ENCODE data around the gene PRDM5. TPM values are rescaled to one million over a fixed set of nuclear protein-coding genes. Genes with fewer than 3 reads are reported as not detected.

PRDM5 gene
- total and polyA plus RNA-seq, 10 of the 15 experiments (the other 5 are each of a cell fraction or from before 2014, with no cell fraction given): 0.07 TPM; not detected in 9

DNA sequence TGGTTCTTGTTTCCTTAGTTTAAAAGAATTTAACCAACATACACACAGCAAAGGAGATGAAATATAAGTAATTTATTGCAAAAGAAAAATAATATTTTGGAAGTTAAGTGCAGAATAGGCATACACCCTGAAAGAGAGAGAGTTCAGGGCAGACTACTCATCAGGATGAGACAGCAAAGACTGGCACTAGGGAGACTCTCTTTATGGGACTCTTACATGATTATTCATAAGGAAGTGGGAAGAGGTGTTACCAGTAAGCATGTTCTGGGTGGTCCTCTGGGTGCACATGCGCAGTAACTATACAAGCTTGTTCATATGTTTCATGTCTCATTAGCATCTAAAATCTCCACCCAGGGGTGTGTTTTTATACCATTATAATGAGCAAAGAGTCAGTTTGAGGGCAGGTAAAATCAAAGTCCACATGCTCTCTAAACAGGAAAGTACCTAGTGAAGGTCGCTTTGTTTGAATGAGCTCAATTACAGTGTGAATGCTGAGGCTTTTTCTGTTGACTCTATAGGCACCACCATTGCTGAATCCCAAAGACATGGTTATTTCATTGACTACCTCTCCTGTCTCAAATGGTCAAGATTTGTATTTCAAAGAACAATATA lies 38.2 kb upstream of the PRDM5 start:
- in situ Hi-C loops (cut with MboI): no loop called here
- BruUV-seq (replicated peaks): no TSS peak
- ChIA-PET SMC1A (ENCODE audit: uncharacterized antibody, unreplicated experiment) (no interaction called here), POLR2A (no interaction called here), RAD21 (ENCODE audit: unreplicated experiment) (no interaction called here), CTCF (no interaction called here)
- Histone ChIP-seq H3K4me3 (no peak overlapping the region), H3K36me3 (ENCODE audit: control insufficient read depth in 2 of 2, insufficient read depth in 2 of 2, low read length in 1 of 2) (no peaks in the 10 kb centered on the region), H3K27ac (ENCODE audit: control insufficient read depth, insufficient read depth) (no peak overlapping the region), H3K9ac (ENCODE audit: control insufficient read depth, insufficient read depth, low read length) (no peak overlapping the region), H4K20me1 (ENCODE audit: control insufficient read depth, insufficient read depth) (no peaks in the 10 kb centered on the region), H3K4me2 (ENCODE audit: control insufficient read depth, insufficient read depth) (no peak overlapping the region), H3K79me2 (ENCODE audit: control insufficient read depth, insufficient read depth, low read length) (no peaks in the 10 kb centered on the region), H3K4me1 (ENCODE audit: control insufficient read depth, insufficient read depth, low read length) (no peaks in the 10 kb centered on the region), H3K9me3 (replicated peaks; ENCODE audit: control insufficient read depth, insufficient read depth, low read length) (no peaks in the 10 kb centered on the region), H2AFZ (ENCODE audit: control insufficient read depth, low read depth, low read length) (no peak overlapping the region), H3K27me3 (replicated peaks in 1 of 2; ENCODE audit: control insufficient read depth in 2 of 2, insufficient read depth in 2 of 2, low read length in 1 of 2) (no peaks in the 10 kb centered on the region)
- FAIRE-seq (no peak), ATAC-seq (no peak), DNase-seq (ENCODE audit: low read depth, low spot score) (no peak)
- intact Hi-C loops (cut with micrococcal nuclease; ENCODE audit: unreplicated experiment): no loop called here
- 50% methylated on average over 2 of the region's 2 CpGs for WGBS (ENCODE audit: insufficient coverage, insufficient replicate concordance, low lambda C conversion rate, missing lambda C conversion rate)
- no peak for TF ChIP-seq NRF1 (conservative IDR thresholded peaks at IDR 0.05; ENCODE audit: low read depth, low read length)
- TF ChIP-seq, protein P1, sequence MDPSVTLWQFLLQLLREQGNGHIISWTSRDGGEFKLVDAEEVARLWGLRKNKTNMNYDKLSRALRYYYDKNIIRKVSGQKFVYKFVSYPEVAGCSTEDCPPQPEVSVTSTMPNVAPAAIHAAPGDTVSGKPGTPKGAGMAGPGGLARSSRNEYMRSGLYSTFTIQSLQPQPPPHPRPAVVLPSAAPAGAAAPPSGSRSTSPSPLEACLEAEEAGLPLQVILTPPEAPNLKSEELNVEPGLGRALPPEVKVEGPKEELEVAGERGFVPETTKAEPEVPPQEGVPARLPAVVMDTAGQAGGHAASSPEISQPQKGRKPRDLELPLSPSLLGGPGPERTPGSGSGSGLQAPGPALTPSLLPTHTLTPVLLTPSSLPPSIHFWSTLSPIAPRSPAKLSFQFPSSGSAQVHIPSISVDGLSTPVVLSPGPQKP (IDR thresholded peaks at IDR 0.05; ENCODE audit: low read depth, low read length): no peak
- no peak for TF ChIP-seq LARP7 (IDR thresholded peaks at IDR 0.05)
- no peak for TF ChIP-seq RBBP5 (conservative IDR thresholded peaks at IDR 0.05)
- no peak for TF ChIP-seq TCF7 (IDR thresholded peaks at IDR 0.05; ENCODE audit: borderline replicate concordance)
- TF ChIP-seq POLR2AphosphoS2 (IDR thresholded peaks at IDR 0.05; ENCODE audit: low read depth, low read length): no peak
- TF ChIP-seq POLR2A (IDR thresholded peaks at IDR 0.05; ENCODE audit: low read depth, low read length): no peak
- TF ChIP-seq, protein P2, sequence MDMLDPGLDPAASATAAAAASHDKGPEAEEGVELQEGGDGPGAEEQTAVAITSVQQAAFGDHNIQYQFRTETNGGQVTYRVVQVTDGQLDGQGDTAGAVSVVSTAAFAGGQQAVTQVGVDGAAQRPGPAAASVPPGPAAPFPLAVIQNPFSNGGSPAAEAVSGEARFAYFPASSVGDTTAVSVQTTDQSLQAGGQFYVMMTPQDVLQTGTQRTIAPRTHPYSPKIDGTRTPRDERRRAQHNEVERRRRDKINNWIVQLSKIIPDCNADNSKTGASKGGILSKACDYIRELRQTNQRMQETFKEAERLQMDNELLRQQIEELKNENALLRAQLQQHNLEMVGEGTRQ (IDR thresholded peaks at IDR 0.05; ENCODE audit: borderline replicate concordance, low read depth, low read length): no peak
- TF ChIP-seq ZSCAN29 (IDR thresholded peaks at IDR 0.05): no peak
- TF ChIP-seq, protein P3, sequence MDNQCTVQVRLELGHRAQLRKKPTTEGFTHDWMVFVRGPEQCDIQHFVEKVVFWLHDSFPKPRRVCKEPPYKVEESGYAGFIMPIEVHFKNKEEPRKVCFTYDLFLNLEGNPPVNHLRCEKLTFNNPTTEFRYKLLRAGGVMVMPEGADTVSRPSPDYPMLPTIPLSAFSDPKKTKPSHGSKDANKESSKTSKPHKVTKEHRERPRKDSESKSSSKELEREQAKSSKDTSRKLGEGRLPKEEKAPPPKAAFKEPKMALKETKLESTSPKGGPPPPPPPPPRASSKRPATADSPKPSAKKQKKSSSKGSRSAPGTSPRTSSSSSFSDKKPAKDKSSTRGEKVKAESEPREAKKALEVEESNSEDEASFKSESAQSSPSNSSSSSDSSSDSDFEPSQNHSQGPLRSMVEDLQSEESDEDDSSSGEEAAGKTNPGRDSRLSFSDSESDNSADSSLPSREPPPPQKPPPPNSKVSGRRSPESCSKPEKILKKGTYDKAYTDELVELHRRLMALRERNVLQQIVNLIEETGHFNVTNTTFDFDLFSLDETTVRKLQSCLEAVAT (IDR thresholded peaks at IDR 0.05): no peak
- no peak for TF ChIP-seq NR2C2 (IDR thresholded peaks at IDR 0.05; ENCODE audit: borderline replicate concordance, control insufficient read depth, insufficient read length, low read depth)
- no peak for TF ChIP-seq EZH2 (IDR thresholded peaks at IDR 0.05; ENCODE audit: borderline replicate concordance, control insufficient read depth, low read depth, low read length)
